IMR-90 (cell line): ENCODE data around the gene TMPRSS6. TPM values are rescaled to one million over a fixed set of nuclear protein-coding genes. Genes with fewer than 3 reads are reported as not detected.

Source experiments
- ATAC-seq: fragments of 200-7000 bp; cut with Tn5 transposase; 2 replicates; pipeline ENCODE4 v1.9.1; 2020; ENCODE audit warnings: low read depth, mild to moderate bottlenecking, moderate library complexity
- BruUV-seq: library from RNA; stranded (reverse); fragments of 400-500 nt; replicated peaks from 2 replicates; lab custom pipeline; 2021; lab: Mats Ljungman, UMichigan
- CTCF ChIA-PET: fragments of 300-600 bp; formaldehyde crosslinking; extraction: SDS; loops from one replicate; lab custom pipeline; 2021; ENCODE audit warnings: antibody characterized with exemption; lab: Yijun Ruan, JAX
- POLR2A ChIA-PET: fragments of 300-600 bp; sonication (Branson Sonifier 250); formaldehyde crosslinking; loops from one replicate; lab custom pipeline; 2022; ENCODE audit warnings: antibody characterized with exemption; ENCODE audit not compliant: unreplicated experiment; lab: Charles Lee
- DNase-seq: peaks from one replicate; pipeline ENCODE4 v3.0.0; 2013
- H2AFZ ChIP-seq: replicated peaks from 2 replicates; pipeline ENCODE3; 2013; ENCODE audit warnings: low read length, mild to moderate bottlenecking; ENCODE audit not compliant: poor library complexity
- H2AK5ac ChIP-seq: 2 replicates; pipeline ENCODE4 v1.6.1; 2013; ENCODE audit warnings: low read depth, low read length, inconsistent platforms
- H2AK9ac ChIP-seq: replicated peaks from 2 replicates; pipeline ENCODE3; 2013; ENCODE audit warnings: mild to moderate bottlenecking, low read depth, low read length, moderate library complexity; ENCODE audit not compliant: poor library complexity
- H2BK120ac ChIP-seq: 2 replicates; pipeline ENCODE4 v1.6.1; 2013; ENCODE audit warnings: low read depth, low read length, inconsistent platforms
- H2BK15ac ChIP-seq: 3 replicates; pipeline ENCODE4 v1.6.1; 2013; ENCODE audit warnings: low read depth, low read length, inconsistent platforms
- H2BK20ac ChIP-seq: 2 replicates; pipeline ENCODE4 v1.6.1; 2013; ENCODE audit warnings: low read depth, mild to moderate bottlenecking, inconsistent platforms, low read length, moderate library complexity
- H2BK5ac ChIP-seq: 2 replicates; pipeline ENCODE4 v1.6.1; 2013; ENCODE audit warnings: mild to moderate bottlenecking, low read depth, low read length, inconsistent platforms; ENCODE audit not compliant: poor library complexity, severe bottlenecking
- H3K14ac ChIP-seq: replicated peaks from 2 replicates; pipeline ENCODE4 v1.6.1; 2013; ENCODE audit warnings: low read depth, low read length, inconsistent platforms
- H3K18ac ChIP-seq: 2 replicates; pipeline ENCODE4 v1.6.1; 2013; ENCODE audit warnings: low read depth, low read length, control low read depth
- H3K23ac ChIP-seq: 2 replicates; pipeline ENCODE4 v1.6.1; 2013; ENCODE audit warnings: low read depth, low read length, inconsistent platforms
- H3K27ac ChIP-seq: 2 replicates; pipeline ENCODE4 v1.5.1; 2013; ENCODE audit warnings: mild to moderate bottlenecking, control low read depth, low read length; ENCODE audit not compliant: insufficient read depth
- H3K27me3 ChIP-seq: 2 replicates; pipeline ENCODE4 v1.6.1; 2013; ENCODE audit warnings: low read length; ENCODE audit not compliant: control insufficient read depth, insufficient read depth
- H3K36me3 ChIP-seq: 2 replicates; pipeline ENCODE4 v1.6.1; 2013; ENCODE audit warnings: low read length, mixed read lengths; ENCODE audit not compliant: control insufficient read depth, insufficient read depth
- H3K4ac ChIP-seq: 2 replicates; pipeline ENCODE4 v1.6.1; 2013; ENCODE audit warnings: low read depth, low read length, inconsistent platforms
- H3K4me1 ChIP-seq: 2 replicates; pipeline ENCODE4 v1.6.1; 2013; ENCODE audit warnings: low read length, mixed read lengths; ENCODE audit not compliant: control insufficient read depth, insufficient read depth
- H3K4me2 ChIP-seq: 2 replicates; pipeline ENCODE4 v1.6.1; 2013; ENCODE audit warnings: low read depth, mild to moderate bottlenecking, control low read depth, low read length, moderate library complexity
- H3K4me3 ChIP-seq: 2 replicates; pipeline ENCODE4 v1.5.1; 2013; ENCODE audit warnings: low read depth, mild to moderate bottlenecking, control low read depth, low read length, moderate library complexity; ENCODE audit not compliant: insufficient read depth
- H3K56ac ChIP-seq: 2 replicates; pipeline ENCODE4 v1.6.1; 2013; ENCODE audit warnings: low read length, inconsistent platforms; ENCODE audit not compliant: insufficient read depth; ENCODE audit errors: extremely low read depth
- H3K79me1 ChIP-seq, 2 experiments: 2 replicates each; pipeline ENCODE4 v1.6.1; 2013; ENCODE audit warnings: low read length in 2 of 2, inconsistent platforms in 1 of 2, low read depth in 1 of 2
- H3K9ac ChIP-seq: 2 replicates; pipeline ENCODE4 v1.6.1; 2013; ENCODE audit warnings: low read depth, low read length, control low read depth
- H3K9me1 ChIP-seq: 2 replicates; pipeline ENCODE4 v1.6.1; 2013; ENCODE audit warnings: low read length, inconsistent platforms; ENCODE audit not compliant: insufficient read depth
- H3K9me3 ChIP-seq: 2 replicates; pipeline ENCODE4 v1.6.1; 2013; ENCODE audit warnings: low read length; ENCODE audit not compliant: control insufficient read depth, insufficient read depth
- H4K20me1 ChIP-seq: 2 replicates; pipeline ENCODE4 v1.6.1; 2013; ENCODE audit warnings: low read length, inconsistent platforms; ENCODE audit not compliant: insufficient read depth
- H4K5ac ChIP-seq: 2 replicates; pipeline ENCODE4 v1.6.1; 2013; ENCODE audit warnings: mild to moderate bottlenecking, low read depth, low read length, control low read depth
- H4K8ac ChIP-seq, 2 experiments: 2 replicates each; pipeline ENCODE4 v1.6.1; 2013; ENCODE audit warnings: low read depth in 2 of 2, low read length in 2 of 2, control low read depth in 1 of 2, inconsistent platforms in 1 of 2
- H4K91ac ChIP-seq: 2 replicates; pipeline ENCODE4 v1.6.1; 2013; ENCODE audit warnings: low read depth, low read length, inconsistent platforms; ENCODE audit not compliant: insufficient read depth
- BHLHE40 ChIP-seq: fragments of 150-350 bp; IDR thresholded peaks from 2 replicates; pipeline ENCODE4 v1.6.1; 2016; ENCODE audit warnings: mild to moderate bottlenecking, low read depth, low read length
- CHD1 ChIP-seq: IDR thresholded peaks from 2 replicates; pipeline ENCODE4 v1.6.1; 2012; ENCODE audit warnings: low read depth, low read length, improper control_type of control experiment
- MAZ ChIP-seq: IDR thresholded peaks from 2 replicates; pipeline ENCODE4 v1.6.1; 2012; ENCODE audit warnings: low read depth, mild to moderate bottlenecking, low read length, improper control_type of control experiment, moderate library complexity, borderline replicate concordance
- MXI1 ChIP-seq: IDR thresholded peaks from 2 replicates; pipeline ENCODE4 v1.6.1; 2012; ENCODE audit warnings: low read depth, mild to moderate bottlenecking, low read length, moderate library complexity, borderline replicate concordance
- POLR2A ChIP-seq: IDR thresholded peaks from 2 replicates; pipeline ENCODE4 v1.6.1; 2012; ENCODE audit warnings: mild to moderate bottlenecking, low read depth, low read length
- RAD21 ChIP-seq: IDR thresholded peaks from 2 replicates; pipeline ENCODE4 v1.6.1; 2012; ENCODE audit warnings: low read length, improper control_type of control experiment
- RCOR1 ChIP-seq: IDR thresholded peaks from 2 replicates; pipeline ENCODE4 v1.6.1; 2012; ENCODE audit warnings: mild to moderate bottlenecking, low read length, improper control_type of control experiment; ENCODE audit not compliant: insufficient replicate concordance
- WGBS, 2 experiments: methylation state at CpG; one replicate each; pipeline versions ENCODE4 v1.1.5 to v1.1.7; 2013; ENCODE audit warnings: missing lambda C conversion rate in 2 of 2; ENCODE audit not compliant: insufficient read length in 1 of 2; ENCODE audit errors: extremely low coverage in 2 of 2; 5-methylcytosine and 5-hydroxymethylcytosine counted together
- dilution Hi-C: fragments of 300-500 bp; cut with HindIII; formaldehyde crosslinking; loops from one replicate; pipeline ENCODE4 v1.14.3; 2018; ENCODE audit warnings: low sequenced_read_pairs; ENCODE audit not compliant: unreplicated experiment
- in situ Hi-C: fragments of 300-500 bp; cut with MboI; formaldehyde crosslinking; loops from 3 replicates; pipeline ENCODE4 v1.14.3; 2019; ENCODE audit warnings: low sequenced_read_pairs, inconsistent platforms, mixed read lengths
- intact Hi-C: fragments of 100-400 bp; cut with micrococcal nuclease; formaldehyde crosslinking; loops from 2 replicates; pipeline ENCODE4 v1.10.0; 2022
- polyA plus RNA-seq, 3 experiments: library from polyadenylated mRNA; depleted of rRNA; stranded (reverse); fragments of >200 nt; gene quantifications; 2 replicates each; pipeline ENCODE4 v1.2.3, GENCODE V29; 2012; ENCODE audit warnings: low replicate concordance in 1 of 3
- total RNA-seq: library from RNA; depleted of rRNA; stranded (reverse); fragments of >200 nt; gene quantifications from 2 replicates; pipeline ENCODE4 v1.2.3, GENCODE V29; 2012
- TF ChIP-seq, protein P1 (sequence below): conservative IDR thresholded peaks from 2 replicates; pipeline ENCODE4 v1.5.1; 2012; ENCODE audit warnings: mild to moderate bottlenecking, low read depth, low read length, improper control_type of control experiment
- TF ChIP-seq, protein P2 (sequence below): fragments of 150-350 bp; IDR thresholded peaks from 2 replicates; pipeline ENCODE4 v1.6.1; 2017; ENCODE audit warnings: mild to moderate bottlenecking, antibody characterized with exemption, low read length, low read depth

Gene TMPRSS6
- total and polyA plus RNA-seq, 2 of the 4 experiments (the other 2 are of a cell fraction), result not detected

GRCh38 chr22:37148742-37149665 lies 39.5 kb upstream of the TMPRSS6 start:
- TF ChIP-seq RAD21 (no peak), BHLHE40 (no peak), POLR2A (no peak), CHD1 (no peak), RCOR1 (no peak), MXI1 (no peak), MAZ (no peak)
- TF ChIP-seq, protein P1, sequence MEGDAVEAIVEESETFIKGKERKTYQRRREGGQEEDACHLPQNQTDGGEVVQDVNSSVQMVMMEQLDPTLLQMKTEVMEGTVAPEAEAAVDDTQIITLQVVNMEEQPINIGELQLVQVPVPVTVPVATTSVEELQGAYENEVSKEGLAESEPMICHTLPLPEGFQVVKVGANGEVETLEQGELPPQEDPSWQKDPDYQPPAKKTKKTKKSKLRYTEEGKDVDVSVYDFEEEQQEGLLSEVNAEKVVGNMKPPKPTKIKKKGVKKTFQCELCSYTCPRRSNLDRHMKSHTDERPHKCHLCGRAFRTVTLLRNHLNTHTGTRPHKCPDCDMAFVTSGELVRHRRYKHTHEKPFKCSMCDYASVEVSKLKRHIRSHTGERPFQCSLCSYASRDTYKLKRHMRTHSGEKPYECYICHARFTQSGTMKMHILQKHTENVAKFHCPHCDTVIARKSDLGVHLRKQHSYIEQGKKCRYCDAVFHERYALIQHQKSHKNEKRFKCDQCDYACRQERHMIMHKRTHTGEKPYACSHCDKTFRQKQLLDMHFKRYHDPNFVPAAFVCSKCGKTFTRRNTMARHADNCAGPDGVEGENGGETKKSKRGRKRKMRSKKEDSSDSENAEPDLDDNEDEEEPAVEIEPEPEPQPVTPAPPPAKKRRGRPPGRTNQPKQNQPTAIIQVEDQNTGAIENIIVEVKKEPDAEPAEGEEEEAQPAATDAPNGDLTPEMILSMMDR, result no peak
- TF ChIP-seq, protein P2, sequence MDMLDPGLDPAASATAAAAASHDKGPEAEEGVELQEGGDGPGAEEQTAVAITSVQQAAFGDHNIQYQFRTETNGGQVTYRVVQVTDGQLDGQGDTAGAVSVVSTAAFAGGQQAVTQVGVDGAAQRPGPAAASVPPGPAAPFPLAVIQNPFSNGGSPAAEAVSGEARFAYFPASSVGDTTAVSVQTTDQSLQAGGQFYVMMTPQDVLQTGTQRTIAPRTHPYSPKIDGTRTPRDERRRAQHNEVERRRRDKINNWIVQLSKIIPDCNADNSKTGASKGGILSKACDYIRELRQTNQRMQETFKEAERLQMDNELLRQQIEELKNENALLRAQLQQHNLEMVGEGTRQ, result no peak
- intact Hi-C loops (no loop called here), dilution Hi-C loops (no loop called here), in situ Hi-C loops (no loop called here)
- Histone ChIP-seq H4K91ac (no peak overlapping the region), H4K8ac (no peak overlapping the region), H2BK5ac (no peak overlapping the region), H2BK15ac (no peak overlapping the region), H2BK120ac (no peak overlapping the region), H3K9ac (no peak overlapping the region), H3K27ac (no peak overlapping the region), H4K5ac (no peak overlapping the region), H2AK5ac (no peak overlapping the region), H3K9me1 (no peaks in the 10 kb centered on the region), H3K18ac (no peak overlapping the region), H4K20me1 (no peaks in the 10 kb centered on the region), H3K4me1 (peaks cover 2% of the 10 kb centered on the region; the same call in 1 of the 2 replicates), H3K4ac (no peak overlapping the region), H3K4me3 (no peak overlapping the region), H3K27me3 (peaks cover 46% of the 10 kb centered on the region), H3K4me2 (no peak overlapping the region), H2AK9ac (no peak overlapping the region), H2BK20ac (no peak overlapping the region), H3K36me3 (no peaks in the 10 kb centered on the region), H3K9me3 (no peaks in the 10 kb centered on the region; the same call in 1 of the 2 replicates), H3K56ac (no peak overlapping the region), H3K23ac (no peak overlapping the region), H3K79me1 (no peaks in the 10 kb centered on the region), H2AFZ (no peak overlapping the region), H3K14ac (no peak overlapping the region)
- POLR2A ChIA-PET, result no interaction called here
- DNase-seq, result no peak
- WGBS, 2 experiments, result 100% methylated on average over 1 of the region's 17 CpGs; no CpG with 5 or more reads in 1 of the 2 experiments
- CTCF ChIA-PET, result no interaction called here
- no peak for ATAC-seq
- BruUV-seq, result no TSS peak
